WERI-Rb-1 (cell line): ENCODE results near the gene HBB.

Experiments used
- DNase-seq: peaks from one replicate; pipeline ENCODE4 v3.0.0-alpha.2; 2020
- H3K27ac ChIP-seq: fragments of 250-450 bp; sonication (Bioruptor Pico); 2 replicates; pipeline ENCODE4 v1.5.1; 2020; ENCODE audit warnings: mild to moderate bottlenecking, moderate library complexity
- H3K27me3 ChIP-seq: fragments of 250-450 bp; sonication (Bioruptor Pico); 2 replicates; pipeline ENCODE4 v1.5.1; 2021; ENCODE audit warnings: mild to moderate bottlenecking, low read depth, moderate library complexity; ENCODE audit not compliant: insufficient read depth, severe bottlenecking
- H3K36me3 ChIP-seq: fragments of 250-450 bp; sonication (Bioruptor Pico); 2 replicates; pipeline ENCODE4 v1.5.1; 2020; ENCODE audit warnings: mild to moderate bottlenecking, moderate library complexity
- H3K4me3 ChIP-seq: 2 replicates; pipeline ENCODE4 v1.5.1; 2011; ENCODE audit warnings: low read depth, mild to moderate bottlenecking, control low read depth, low read length
- H3K9me3 ChIP-seq: fragments of 250-450 bp; sonication (Bioruptor Pico); 2 replicates; pipeline ENCODE4 v1.5.1; 2021; ENCODE audit warnings: mild to moderate bottlenecking, moderate library complexity; ENCODE audit not compliant: severe bottlenecking
- CTCF ChIP-seq: IDR thresholded peaks from 2 replicates; pipeline ENCODE4 v1.5.1; 2011; ENCODE audit warnings: low read depth, mild to moderate bottlenecking, control low read depth, inconsistent platforms, low read length

The HBB gene

GRCh38 chr11:5242208-5242607 is 15.3 kb upstream of the HBB start:
- Histone ChIP-seq H3K4me3 (no peak overlapping the region), H3K27ac (no peak overlapping the region), H3K36me3 (no peaks in the 10 kb centered on the region), H3K9me3 (no peaks in the 10 kb centered on the region), H3K27me3 (peaks cover 65% of the 10 kb centered on the region)
- no peak for TF ChIP-seq CTCF
- DNase-seq = no peak

DNA sequence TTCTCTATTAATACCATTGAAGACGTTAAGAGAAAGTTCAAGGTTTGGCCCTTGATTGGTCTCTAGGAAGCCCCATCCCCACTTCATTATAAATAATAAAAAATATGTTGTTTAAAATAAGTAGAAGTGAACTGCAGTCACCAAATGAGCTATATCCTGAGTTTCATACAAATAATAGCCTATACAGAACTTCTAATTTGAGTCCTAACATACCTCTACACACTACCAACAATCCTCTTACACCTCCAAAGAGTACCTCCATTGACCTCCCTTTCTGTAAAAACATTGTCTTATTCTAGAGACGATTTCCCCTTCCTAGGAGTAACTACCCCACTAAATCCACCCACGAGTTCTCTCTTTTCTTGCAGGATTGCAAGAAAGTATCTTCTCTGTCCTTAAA is 14.6 kb upstream of the HBB start:
- no peak overlapping the region for H3K4me3 ChIP-seq
- peaks cover 62% of the 10 kb centered on the region for H3K27me3 ChIP-seq

DNA sequence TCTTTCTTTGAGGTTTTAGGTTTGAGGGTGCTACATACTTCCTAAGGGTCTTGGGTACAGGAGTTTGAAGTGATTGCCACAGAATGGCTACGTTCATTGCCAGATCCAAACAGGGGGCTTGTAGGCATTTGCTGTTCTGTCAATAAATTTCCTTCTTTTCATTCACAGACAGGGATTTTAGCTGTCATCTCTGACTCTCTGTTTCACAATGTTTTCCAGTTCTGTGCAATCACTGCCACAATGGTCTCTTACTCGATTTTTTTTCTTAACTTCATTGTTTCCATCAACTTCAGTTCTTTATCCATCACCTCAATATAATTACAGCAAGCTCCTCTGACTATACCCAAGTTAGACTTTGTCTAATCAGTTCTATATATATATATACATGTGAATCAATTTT is 13.6 kb upstream of the HBB start:
- H3K27ac ChIP-seq = no peak overlapping the region
- H3K9me3 ChIP-seq = no peaks in the 10 kb centered on the region
- DNase-seq = no peak
- H3K36me3 ChIP-seq = no peaks in the 10 kb centered on the region
- no peak for TF ChIP-seq CTCF
- no peak overlapping the region for H3K4me3 ChIP-seq
- peaks cover 61% of the 10 kb centered on the region for H3K27me3 ChIP-seq

More for the DNA sequence above, 14.6 kb upstream of the HBB start:
- Histone ChIP-seq H3K9me3 (no peaks in the 10 kb centered on the region), H3K27ac (no peak overlapping the region), H3K36me3 (no peaks in the 10 kb centered on the region)
- DNase-seq = no peak
- TF ChIP-seq CTCF = no peak

- no peak for TF ChIP-seq CTCF
- Histone ChIP-seq H3K27ac (no peak overlapping the region), H3K9me3 (no peaks in the 10 kb centered on the region), H3K27me3 (peaks cover 63% of the 10 kb centered on the region), H3K36me3 (no peaks in the 10 kb centered on the region), H3K4me3 (no peak overlapping the region)
- no peak for DNase-seq
Measured at GRCh38 chr11:5240056-5240455, 13.2 kb upstream of the HBB start.

DNA sequence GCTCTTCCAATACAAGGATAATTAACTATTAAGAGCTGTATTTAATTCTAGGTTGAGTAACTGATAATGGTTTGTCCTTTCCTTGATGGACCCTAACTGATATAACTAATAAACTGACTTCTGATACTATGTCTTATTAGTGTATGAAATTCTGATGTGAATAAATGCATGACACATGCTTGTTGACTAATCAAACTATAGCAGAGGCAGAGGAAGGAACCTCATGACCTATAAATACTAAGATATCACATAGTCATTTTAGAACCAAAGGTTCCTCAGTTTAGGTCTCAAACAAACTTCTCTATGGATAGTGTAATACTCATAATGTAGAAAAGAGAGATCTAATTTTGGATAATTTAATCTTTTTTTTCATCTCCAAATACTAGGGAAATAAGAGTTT is 12.2 kb upstream of the HBB start:
- no peak for DNase-seq
- TF ChIP-seq CTCF = no peak
- no peak overlapping the region for H3K4me3 ChIP-seq
- no peak overlapping the region for H3K27ac ChIP-seq
- H3K9me3 ChIP-seq = no peaks in the 10 kb centered on the region
- peaks cover 56% of the 10 kb centered on the region for H3K27me3 ChIP-seq
- H3K36me3 ChIP-seq = no peaks in the 10 kb centered on the region

GRCh38 chr11:5238486-5238885 is 11.6 kb upstream of the HBB start:
- Histone ChIP-seq H3K36me3 (no peaks in the 10 kb centered on the region), H3K27me3 (peaks cover 54% of the 10 kb centered on the region), H3K4me3 (no peak overlapping the region), H3K27ac (no peak overlapping the region), H3K9me3 (no peaks in the 10 kb centered on the region)
- TF ChIP-seq CTCF = no peak
- no peak for DNase-seq
